A549 (cell line): Measurements from ENCODE around the gene ATP5F1C.

Experiments used
- CTCF ChIP-seq: fragments of >200 bp; sonication (Bioruptor Twin); formaldehyde crosslinking; IDR thresholded peaks from 3 replicates; pipeline ENCODE4 v1.5.1; 2016
- POLR2A ChIP-seq: IDR thresholded peaks from 2 replicates; pipeline ENCODE4 v1.6.1; 2012; ENCODE audit warnings: mild to moderate bottlenecking, low read length
- SREBF2 ChIP-seq: fragments of 450-650 bp; IDR thresholded peaks from 2 replicates; pipeline ENCODE4 v1.6.1; 2014; ENCODE audit warnings: mild to moderate bottlenecking, moderate library complexity
- USF2 ChIP-seq: fragments of 450-650 bp; IDR thresholded peaks from 2 replicates; pipeline ENCODE4 v1.6.1; 2014; ENCODE audit warnings: antibody characterized with exemption

GRCh38 chr10:7738536-7739407 lies 49.2 kb upstream of the ATP5F1C start:
- TF ChIP-seq CTCF (no peak), POLR2A (no peak), USF2 (no peak), SREBF2 (no peak)
